ENCODE data around the gene SLC12A7.
A peak's percentile ranks its signal among the peaks of the same experiment; 100 is the strongest.
"Not testable (repeated sequence)": the region's sequence is repeated elsewhere in the genome, so short reads cannot be mapped to it uniquely, and the experiment has no call there.

SLC12A7 gene

GRCh38 chr5:1111727-1112289 is at the start of gene SLC12A7:
SLC12A7 (minus strand) TSS chr5:1112063; CDS start chr5:1111991, 72 bp downstream.
- DNase-seq, result peak; percentile 59 to 68

GRCh38 chr5:1161108-1161832 is 49.4 kb upstream of the SLC12A7 start:
- DNase-seq, result no peak

GRCh38 chr5:1159774-1160406 is 48.0 kb upstream of the SLC12A7 start:
- DNase-seq, result no peak

DNA sequence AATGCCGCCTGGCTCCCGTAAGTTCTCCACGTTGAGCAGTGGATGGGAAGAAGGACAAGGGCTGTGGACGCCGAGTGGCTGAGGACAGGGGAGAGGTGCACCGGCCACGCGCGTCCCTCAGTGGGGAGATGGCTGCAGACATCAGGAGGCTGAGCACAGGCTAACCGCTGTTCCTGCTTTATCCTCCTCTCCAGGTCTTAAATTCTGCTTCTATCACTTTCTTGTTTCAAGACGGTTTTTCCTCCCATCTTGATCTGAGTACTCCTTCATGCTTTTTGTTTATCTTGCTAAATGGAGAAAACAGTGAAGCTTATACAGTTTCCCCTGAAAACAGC is 47.4 kb upstream of the SLC12A7 start:
- DNase-seq, result no peak

DNA sequence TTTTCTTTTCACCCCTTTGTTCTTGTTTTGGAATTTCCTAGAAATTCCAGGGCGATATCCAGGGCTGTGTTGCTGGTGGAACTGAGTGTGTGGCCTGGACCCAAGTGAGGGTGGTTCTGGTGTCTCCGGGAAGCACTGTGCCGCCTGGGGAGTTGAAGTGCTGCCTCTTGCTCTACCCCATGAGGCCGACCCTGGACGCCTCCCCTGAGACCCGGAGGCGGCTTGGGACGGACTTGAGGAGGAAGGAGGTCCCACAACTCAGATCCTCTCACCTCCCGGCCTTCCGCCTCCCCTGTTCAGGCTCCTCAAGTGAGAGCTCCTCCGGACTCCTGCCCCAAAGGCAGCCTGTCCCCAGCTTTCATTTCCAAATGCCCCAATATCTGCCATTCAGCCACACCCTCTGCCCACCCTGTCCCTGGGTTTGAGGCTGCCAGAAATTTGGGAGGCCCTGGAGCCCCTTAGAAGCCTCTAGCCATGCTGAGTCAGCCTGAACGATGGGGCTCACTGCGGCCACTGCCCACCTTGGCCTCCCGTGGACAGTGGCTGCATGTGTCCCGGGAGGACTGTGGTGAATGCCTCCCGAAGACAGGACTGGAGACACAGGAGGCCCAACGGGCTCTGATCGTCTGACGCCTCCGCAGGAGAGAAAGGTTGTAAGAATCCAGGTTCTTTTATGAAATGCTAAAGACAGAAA is 46.9 kb upstream of the SLC12A7 start:
- DNase-seq, result no peak

DNA sequence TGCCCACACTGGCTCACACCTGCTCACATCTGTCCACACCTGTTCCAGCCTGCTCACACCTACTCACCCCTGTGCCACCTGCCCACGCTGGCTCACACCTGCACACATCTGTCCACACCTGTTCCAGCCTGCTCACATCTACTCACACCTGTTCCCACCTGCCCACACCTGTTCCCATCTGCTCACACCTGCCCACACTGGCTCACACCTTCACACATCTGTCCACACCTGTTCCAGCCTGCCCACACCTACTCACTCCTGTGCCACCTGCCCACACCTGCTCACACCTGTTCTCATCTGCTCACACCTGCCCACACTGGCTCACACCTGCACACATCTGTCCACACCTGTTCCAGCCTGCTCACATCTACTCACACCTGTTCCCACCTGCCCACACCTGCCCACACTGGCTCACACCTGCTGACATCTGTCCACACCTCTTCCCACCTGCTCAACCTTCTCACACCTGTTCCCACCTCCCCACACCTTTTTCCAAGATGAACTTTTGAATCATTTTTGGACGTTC is 45.7 kb upstream of the SLC12A7 start:
- not testable (repeated sequence) for DNase-seq

DNA sequence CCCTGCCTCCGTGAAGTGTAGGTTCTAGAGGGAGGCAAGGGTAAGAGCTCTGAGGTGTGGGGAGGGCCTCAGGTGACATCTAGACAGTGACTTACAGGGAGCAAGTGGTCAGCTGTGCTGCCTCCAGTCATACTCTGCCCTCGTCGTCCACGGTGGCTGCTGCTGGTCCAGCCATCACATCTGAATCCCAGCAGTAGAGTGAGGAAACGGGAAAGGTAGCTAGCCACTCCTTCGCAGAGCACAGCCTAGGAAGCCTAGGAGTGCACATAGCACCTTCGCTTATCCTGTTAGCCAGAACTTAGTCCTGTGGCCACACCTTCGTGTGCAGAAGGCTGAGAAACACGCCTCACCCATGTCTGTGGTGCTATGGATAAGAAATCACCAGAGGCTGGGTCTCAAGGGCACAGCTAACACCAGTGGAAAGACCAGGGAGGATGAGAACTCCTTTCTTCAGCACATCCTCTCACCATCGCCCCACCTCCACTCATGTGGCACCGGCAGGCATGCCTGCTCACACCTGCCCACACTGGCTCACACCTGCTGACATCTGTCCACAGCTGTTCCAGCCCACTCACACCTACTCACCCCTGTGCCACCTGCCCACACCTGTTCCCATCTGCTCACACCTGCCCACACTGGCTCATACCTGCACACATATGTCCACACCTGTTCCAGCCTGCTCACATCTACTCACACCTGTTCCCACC is 45.0 kb upstream of the SLC12A7 start:
- DNase-seq, result no peak

- no peak for DNase-seq
These were observed 44.3 kb upstream of the SLC12A7 start for GRCh38 chr5:1156033-1156753.

DNA sequence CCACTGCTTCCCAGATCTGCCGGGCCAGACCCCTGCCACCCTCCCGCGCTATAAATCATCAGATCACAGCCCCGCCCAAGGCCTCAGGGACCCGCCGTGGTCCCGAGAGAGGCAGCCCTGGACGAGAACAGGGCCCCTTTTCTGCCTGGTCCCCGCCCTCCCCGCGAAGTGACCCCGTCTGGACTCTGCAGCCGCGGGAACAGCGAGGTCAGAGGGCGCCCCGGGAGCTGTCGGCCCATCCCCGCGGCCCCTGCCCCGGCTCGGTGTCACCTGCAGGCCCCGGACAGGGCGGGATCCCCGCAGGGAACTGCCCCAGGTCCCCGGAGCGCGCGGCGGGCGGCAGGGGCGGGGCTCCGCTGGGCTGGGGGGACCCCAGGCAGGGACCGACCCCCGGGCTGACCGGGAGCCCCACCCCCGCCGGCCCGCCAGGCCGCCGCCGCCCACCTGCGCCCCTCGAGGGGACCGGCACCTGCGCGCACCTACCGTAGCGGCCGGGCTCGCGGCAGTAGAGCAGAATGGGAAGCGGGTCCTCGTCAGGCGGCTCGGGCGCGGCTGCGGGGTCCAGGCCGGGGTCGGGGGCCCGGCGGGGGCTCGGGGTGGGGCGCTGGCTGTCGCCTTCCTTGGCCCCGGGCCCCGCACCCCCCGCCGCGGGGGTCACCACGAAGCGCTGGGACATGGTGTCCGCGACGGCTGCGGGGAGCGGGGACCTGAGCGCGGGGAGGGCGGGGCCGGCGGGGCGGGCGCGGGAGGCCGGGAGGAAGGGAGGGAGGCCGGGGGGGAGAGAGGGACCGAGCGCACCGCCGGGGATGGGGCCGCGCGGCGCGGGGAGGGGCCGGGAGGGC is 43.5 kb upstream of the SLC12A7 start:
- DNase-seq, result no peak

DNA sequence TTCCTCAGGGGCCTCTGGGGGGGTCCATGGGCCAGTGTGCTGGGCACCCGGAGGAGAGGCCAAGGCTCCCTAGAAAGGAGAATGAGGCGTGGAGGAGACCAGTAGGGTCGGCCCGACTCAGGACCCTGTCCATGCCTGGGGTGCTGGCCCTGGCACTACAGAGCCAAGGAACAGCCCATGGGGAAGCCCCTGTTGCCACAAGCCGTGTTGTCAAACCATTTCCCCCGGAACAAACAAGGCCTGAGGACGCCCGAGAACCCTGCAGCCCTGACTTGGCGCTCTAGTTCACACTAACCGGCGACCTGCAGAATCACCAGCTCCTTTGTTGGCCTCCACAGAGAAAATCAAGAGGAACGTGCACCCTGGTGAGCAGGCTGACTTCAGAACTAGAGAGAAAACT is 41.6 kb upstream of the SLC12A7 start:
- no peak for DNase-seq

GRCh38 chr5:1152771-1153282 is 41.0 kb upstream of the SLC12A7 start:
- DNase-seq, result no peak

- no peak for DNase-seq
These were observed 40.3 kb upstream of the SLC12A7 start for GRCh38 chr5:1152156-1152555.

DNA sequence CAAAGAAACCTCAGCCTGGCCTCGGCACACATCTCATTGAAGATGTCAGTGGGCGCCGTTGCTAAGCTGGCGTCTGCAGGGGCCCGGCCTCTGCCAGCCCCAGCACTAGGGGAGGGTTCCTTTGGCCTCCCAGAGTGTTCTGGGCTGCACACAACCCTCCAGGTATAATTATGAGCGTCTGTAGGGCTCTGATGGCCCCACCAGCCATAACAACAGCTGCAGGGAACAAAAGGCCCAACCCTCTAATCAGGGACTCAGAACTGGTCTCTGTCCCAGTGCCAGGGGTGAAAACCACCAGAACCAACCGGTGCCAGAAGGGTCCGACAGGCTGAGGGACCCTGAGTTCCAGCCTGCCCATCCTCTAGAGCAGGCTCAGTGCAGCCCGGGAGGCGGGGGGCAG is 39.5 kb upstream of the SLC12A7 start:
- DNase-seq, result no peak

DNA sequence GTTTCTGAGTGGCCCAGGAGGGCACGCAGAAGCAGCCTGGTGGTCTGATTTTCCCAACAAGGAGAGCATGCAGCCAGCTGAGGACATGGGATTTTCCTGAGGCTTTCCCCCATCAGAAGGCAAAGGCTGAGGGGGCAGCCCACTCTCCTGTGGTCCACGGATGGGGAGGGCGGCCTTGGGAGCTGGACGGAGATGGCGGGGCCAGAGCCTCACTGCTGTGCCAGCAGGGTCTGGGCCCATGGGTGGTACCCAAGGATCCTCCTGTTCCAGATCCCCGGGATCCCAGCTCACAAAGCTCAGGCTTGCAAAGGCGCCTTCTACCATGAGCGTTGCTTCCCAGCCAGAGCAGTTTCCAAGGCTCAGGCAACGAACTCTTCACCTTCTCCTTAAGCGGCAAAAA is 39.0 kb upstream of the SLC12A7 start:
- no peak for DNase-seq

- no peak for DNase-seq
These were observed 33.0 kb upstream of the SLC12A7 start for GRCh38 chr5:1144638-1145396.

DNA sequence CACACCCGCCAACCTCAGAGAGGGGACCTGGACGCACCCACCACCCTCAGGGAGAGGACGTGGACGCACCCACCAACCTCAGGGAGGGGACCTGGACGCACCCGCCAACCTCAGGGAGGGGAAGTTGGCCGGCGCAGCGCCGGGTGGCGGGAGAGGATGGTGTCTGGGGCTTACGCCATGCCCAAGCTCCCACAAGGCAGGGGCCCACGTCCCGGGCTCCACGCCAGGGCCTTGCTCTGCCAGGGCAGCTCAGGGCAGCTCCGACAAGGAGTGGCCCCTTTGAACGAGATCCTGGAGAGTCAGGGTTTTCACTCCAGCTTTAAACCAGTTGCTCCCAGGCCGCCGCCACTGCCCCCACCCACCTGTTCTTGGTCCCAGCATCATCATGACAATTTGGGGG is 32.2 kb upstream of the SLC12A7 start:
- DNase-seq, result no peak

- no peak for DNase-seq
These were observed 31.7 kb upstream of the SLC12A7 start for GRCh38 chr5:1143670-1143951.

DNA sequence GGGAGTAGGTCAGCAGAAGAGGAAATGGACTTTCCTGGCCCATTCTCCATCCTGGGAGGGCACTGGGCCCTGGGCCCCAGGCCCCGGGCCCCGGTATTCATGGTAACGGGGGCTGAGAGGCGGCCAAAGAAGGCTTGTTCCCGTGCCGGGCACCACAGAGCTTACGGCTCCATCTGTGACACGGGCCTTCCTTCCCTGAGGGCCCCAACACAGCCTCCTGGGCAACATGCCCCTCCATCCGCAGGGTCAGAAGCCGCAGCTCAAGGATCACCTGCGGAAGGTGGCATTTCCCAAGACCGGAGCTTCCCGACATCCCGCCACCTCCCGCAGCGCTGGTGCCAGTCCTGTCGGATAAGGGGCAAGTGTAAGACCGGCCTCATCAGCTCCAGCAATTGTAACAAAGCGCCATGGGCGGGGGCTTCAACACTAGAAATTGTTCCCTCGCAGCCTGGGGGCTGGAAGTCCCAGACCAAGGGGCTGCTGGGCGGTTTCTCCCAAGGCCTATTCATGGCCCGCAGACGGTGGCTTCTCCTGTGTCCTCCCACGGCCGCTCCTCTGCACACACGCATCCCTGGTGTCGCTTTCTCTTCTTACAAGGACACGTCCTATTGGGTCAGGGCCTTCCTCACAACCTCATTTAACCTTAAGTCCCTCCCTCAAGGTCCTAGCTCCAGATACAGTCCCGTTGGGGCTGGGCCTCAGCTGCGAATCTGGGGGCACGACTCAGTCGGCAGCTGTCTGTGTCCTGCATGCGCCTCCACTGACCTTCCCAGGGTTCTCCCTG is 31.2 kb upstream of the SLC12A7 start:
- DNase-seq, result no peak

- no peak for DNase-seq
These were observed 30.0 kb upstream of the SLC12A7 start for GRCh38 chr5:1141834-1142233.

GRCh38 chr5:1140818-1141189 is 28.9 kb upstream of the SLC12A7 start:
- DNase-seq, result no peak
